RWPE1 (cell line): Measurements from ENCODE around the gene EEF1A2.
A peak's percentile ranks its signal among the peaks of the same experiment; 100 is the strongest.

ENCODE experiments used
- CTCF ChIA-PET: fragments of 350-600 bp; sonication (Branson Sonifier 250); formaldehyde crosslinking; extraction: SDS; loops from one replicate; lab custom pipeline; 2021; lab: Yijun Ruan, JAX
- POLR2A ChIA-PET: fragments of 400-600 bp; formaldehyde crosslinking; extraction: SDS; loops from one replicate; lab custom pipeline; 2020; ENCODE audit warnings: antibody characterized with exemption; ENCODE audit not compliant: low non-redundant PET; lab: Yijun Ruan, JAX
- DNase-seq: peaks from one replicate; pipeline ENCODE4 v3.0.0; 2012; ENCODE audit warnings: low spot score
- H3K27ac ChIP-seq: fragments of 450-650 bp; 2 replicates; pipeline ENCODE4 v1.5.1; 2017
- CTCF ChIP-seq: fragments of 450-650 bp; conservative IDR thresholded peaks from 2 replicates; pipeline ENCODE4 v1.5.1; 2017; ENCODE audit warnings: low read depth, mild to moderate bottlenecking

The EEF1A2 gene

GRCh38 chr20:63459070-63459380 lies 39.9 kb downstream of the EEF1A2 start:
- CTCF ChIA-PET, result interaction anchor here (0.6 to 0.7 kb wide), 2 partner anchors 28 to 331 kb away, joined by 3 to 4 read pairs; no protein-coding TSS in a partner anchor
- POLR2A ChIA-PET, result no interaction called here
- TF ChIP-seq CTCF, result no peak
- H3K27ac ChIP-seq, result no peak overlapping the region
- DNase-seq, result no peak

GRCh38 chr20:63458170-63459069 lies 40.5 kb downstream of the EEF1A2 start:
- peak overlapping the region; percentile 66 for H3K27ac ChIP-seq
- CTCF ChIA-PET, result interaction anchor here (0.6 to 2.1 kb wide), 3 partner anchors 29 to 328 kb away, joined by 3 to 11 read pairs (median 4); no protein-coding TSS in a partner anchor
- no peak for DNase-seq
- POLR2A ChIA-PET, result no interaction called here
- TF ChIP-seq CTCF, result no peak

GRCh38 chr20:63457737-63458136 lies 41.1 kb downstream of the EEF1A2 start:
- POLR2A ChIA-PET, result no interaction called here
- DNase-seq, result peak; percentile 98
- TF ChIP-seq CTCF, result no peak
- CTCF ChIA-PET, result interaction anchor here (0.6 to 2.1 kb wide), 4 partner anchors 38 to 479 kb away, joined by 3 to 11 read pairs (median 4); no protein-coding TSS in a partner anchor
- peak overlapping the region; percentile 66 for H3K27ac ChIP-seq

- ChIA-PET CTCF (interaction anchor here (0.7 to 2.1 kb wide), 3 partner anchors 40 to 234 kb away, joined by 3 to 11 read pairs (median 4); no protein-coding TSS in a partner anchor), POLR2A (no interaction called here)
- no peak for TF ChIP-seq CTCF
- peak overlapping the region; percentile 66 for H3K27ac ChIP-seq
- no peak for DNase-seq
These were observed 42.2 kb downstream of the EEF1A2 start for GRCh38 chr20:63456429-63457284.

- no peak for TF ChIP-seq CTCF
- no peak for DNase-seq
- no peak overlapping the region for H3K27ac ChIP-seq
- ChIA-PET POLR2A (no interaction called here), CTCF (no interaction called here)
These were observed 43.4 kb downstream of the EEF1A2 start for GRCh38 chr20:63455568-63455859.
